Activated CD4-positive, alpha-beta T cell treated with anti-CD3 and anti-CD28 coated beads for 36 hours (primary cell): ENCODE results near the gene IGSF21. TPM values are rescaled to one million over a fixed set of nuclear protein-coding genes. Genes with fewer than 3 reads are reported as not detected.

Experiments
- ATAC-seq: fragments of 200-7000 bp; cut with Tn5 transposase; one replicate; pipeline ENCODE4 v1.10.0; 2021; ENCODE audit warnings: mild to moderate bottlenecking, moderate library complexity
- CTCF ChIA-PET: fragments of 350-600 bp; sonication (Branson Sonifier 250); formaldehyde crosslinking; loops from one replicate; lab custom pipeline; 2021; ENCODE audit warnings: antibody characterized with exemption; lab: Charles Lee
- POLR2A ChIA-PET: fragments of 350-600 bp; sonication (Branson Sonifier 250); formaldehyde crosslinking; loops from one replicate; lab custom pipeline; 2021; ENCODE audit warnings: antibody characterized with exemption, inconsistent platforms; lab: Charles Lee
- DNase-seq: peaks from one replicate; pipeline ENCODE4 v3.0.0-alpha.2; 2020
- H3K27ac Mint-ChIP-seq: one replicate; pipeline ENCODE4 v1.8.0; 2021; ENCODE audit warnings: mixed read lengths
- H3K27me3 Mint-ChIP-seq: one replicate; pipeline ENCODE4 v1.8.0; 2021; ENCODE audit warnings: mixed read lengths
- H3K36me3 Mint-ChIP-seq: one replicate; pipeline ENCODE4 v1.8.0; 2021; ENCODE audit warnings: low read depth, mixed read lengths
- H3K4me1 Mint-ChIP-seq: one replicate; pipeline ENCODE4 v1.8.0; 2021; ENCODE audit warnings: mixed read lengths
- H3K4me3 Mint-ChIP-seq: one replicate; pipeline ENCODE4 v1.8.0; 2021; ENCODE audit warnings: mild to moderate bottlenecking, moderate library complexity, mixed read lengths
- H3K9me3 Mint-ChIP-seq: one replicate; pipeline ENCODE4 v1.8.0; 2021; ENCODE audit warnings: low read depth, mixed read lengths
- intact Hi-C, 2 experiments: fragments of 100-400 bp; cut with DNase I in 1 of 2; cut with micrococcal nuclease in 1 of 2; formaldehyde crosslinking; loops; one replicate each; pipeline versions ENCODE4 v1.14.2 to v1.15.1; 2022 to 2024; cut with DNase I, micrococcal nuclease
- total RNA-seq, 2 experiments: library from RNA; stranded (reverse); gene quantifications; one replicate each; pipeline ENCODE4 v1.2.3, GENCODE V29; 2021

Gene IGSF21
- total RNA-seq, 2 experiments from 2014 or later = not detected

DNA sequence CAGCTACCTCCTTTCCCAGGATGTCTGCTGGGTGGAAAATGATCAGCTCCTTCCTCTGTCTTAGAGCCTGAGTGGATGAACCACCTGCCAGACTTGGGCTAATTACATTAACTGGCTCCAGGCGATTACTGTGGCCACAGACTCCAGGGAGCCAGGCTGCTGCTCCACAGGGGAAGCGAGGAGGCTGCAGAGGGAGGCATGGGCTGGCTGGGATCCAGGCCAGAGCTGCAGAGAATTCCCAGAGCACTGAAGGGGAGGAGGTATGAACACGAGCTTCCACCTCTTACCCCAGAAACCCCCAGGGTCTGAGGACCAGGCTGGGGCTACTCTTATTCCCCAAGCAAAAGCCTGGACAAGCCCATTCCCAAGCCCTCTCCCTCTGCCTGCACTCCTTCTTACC lies 237.2 kb downstream of the IGSF21 start:
- CTCF ChIA-PET = no interaction called here
- no peaks in the 10 kb centered on the region for H3K9me3 Mint-ChIP-seq
- intact Hi-C loops = no loop called here
- no peaks in the 10 kb centered on the region for H3K36me3 Mint-ChIP-seq
- H3K4me1 Mint-ChIP-seq = no peaks in the 10 kb centered on the region
- DNase-seq (no peak), ATAC-seq (no peak)
- H3K27me3 Mint-ChIP-seq = peaks cover 11% of the 10 kb centered on the region
- POLR2A ChIA-PET = no interaction called here
- H3K4me3 Mint-ChIP-seq = no peak overlapping the region
- no peak overlapping the region for H3K27ac Mint-ChIP-seq

DNA sequence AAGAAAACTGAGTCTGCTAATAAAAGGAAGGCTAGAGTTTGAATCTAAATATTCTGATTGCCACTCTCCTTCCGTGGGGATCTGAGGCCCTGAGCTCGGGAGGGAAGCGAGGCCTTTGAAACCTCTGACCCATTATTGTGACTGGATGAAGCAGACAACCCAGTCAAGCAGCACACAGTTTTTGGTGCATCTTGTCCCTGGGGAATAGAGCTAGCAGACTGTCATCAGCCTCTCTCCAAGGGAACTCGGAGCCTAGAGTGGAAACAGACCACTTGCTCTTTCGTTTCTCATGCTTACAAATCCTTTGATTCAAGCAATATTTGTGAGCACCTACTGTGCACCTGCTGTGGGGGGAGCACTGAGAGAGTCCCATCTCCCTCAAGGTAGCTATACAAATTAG lies 240.0 kb downstream of the IGSF21 start:
- Mint-ChIP-seq H3K4me3 (no peak overlapping the region), H3K27me3 (peaks cover 10% of the 10 kb centered on the region), H3K4me1 (no peaks in the 10 kb centered on the region), H3K36me3 (no peaks in the 10 kb centered on the region), H3K27ac (no peak overlapping the region), H3K9me3 (no peaks in the 10 kb centered on the region)
- intact Hi-C loops = no loop called here
- DNase-seq = no peak
- POLR2A ChIA-PET = no interaction called here
- CTCF ChIA-PET = interaction anchor here (0.6 to 0.9 kb wide), 3 partner anchors 67 to 120 kb away, joined by 3 read pairs; no protein-coding TSS in a partner anchor
- ATAC-seq = no peak

DNA sequence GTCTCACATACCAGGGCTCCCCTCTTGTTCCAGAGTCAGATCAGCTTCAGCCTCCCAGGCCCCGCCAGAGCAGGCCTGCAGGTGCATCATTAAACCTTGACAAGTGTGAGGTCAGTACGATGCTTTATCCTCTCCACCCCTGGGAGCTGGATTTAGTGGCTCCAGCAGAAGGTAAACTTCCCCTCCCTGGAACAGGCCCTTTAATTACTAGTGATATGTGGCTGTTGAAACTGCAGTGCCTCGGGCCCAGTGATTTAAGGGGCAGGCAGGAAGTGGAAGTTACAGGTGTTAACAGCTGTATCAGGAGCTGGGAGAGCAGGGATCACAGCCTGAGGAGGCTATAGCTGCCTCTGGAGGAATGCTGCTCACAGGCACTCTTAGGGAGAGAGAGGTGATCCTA lies 240.8 kb downstream of the IGSF21 start:
- Mint-ChIP-seq H3K27me3 (peaks cover 11% of the 10 kb centered on the region), H3K9me3 (no peaks in the 10 kb centered on the region), H3K4me3 (no peak overlapping the region), H3K4me1 (no peaks in the 10 kb centered on the region), H3K36me3 (no peaks in the 10 kb centered on the region), H3K27ac (no peak overlapping the region)
- ChIA-PET CTCF (interaction anchor here (0.6 to 1.1 kb wide), 2 partner anchors 11 to 119 kb away, joined by 3 read pairs; no protein-coding TSS in a partner anchor), POLR2A (no interaction called here)
- no peak for DNase-seq
- ATAC-seq = no peak
- intact Hi-C loops = no loop called here

DNA sequence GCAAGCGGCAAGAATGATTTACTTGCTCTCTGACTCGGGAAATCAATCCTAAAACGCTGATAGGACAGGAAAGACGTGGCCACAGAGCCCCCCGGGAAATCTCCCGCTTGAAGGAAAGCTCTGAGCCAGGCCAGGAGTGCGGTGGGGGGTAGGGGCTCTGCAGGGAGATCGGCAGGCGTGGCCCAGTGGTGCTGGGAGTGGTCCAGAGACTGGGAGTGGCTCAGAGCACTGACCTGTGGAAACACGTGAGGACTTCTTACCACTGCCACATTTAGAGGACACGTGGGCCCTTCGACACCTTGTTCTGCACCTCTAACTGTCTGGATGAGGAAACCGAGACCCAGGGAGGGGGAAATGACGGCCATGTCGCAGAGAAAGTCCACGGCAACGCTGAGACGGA lies 243.1 kb downstream of the IGSF21 start:
- H3K36me3 Mint-ChIP-seq = no peaks in the 10 kb centered on the region
- ChIA-PET POLR2A (no interaction called here), CTCF (interaction anchor here (0.6 kb wide), 1 partner anchor 837 kb away, joined by 3 read pairs; no protein-coding TSS in a partner anchor)
- no peaks in the 10 kb centered on the region for H3K9me3 Mint-ChIP-seq
- no peak overlapping the region for H3K4me3 Mint-ChIP-seq
- intact Hi-C loops = no loop called here
- DNase-seq = no peak
- peaks cover 26% of the 10 kb centered on the region for H3K27me3 Mint-ChIP-seq
- no peaks in the 10 kb centered on the region for H3K4me1 Mint-ChIP-seq
- H3K27ac Mint-ChIP-seq = no peak overlapping the region
- ATAC-seq = no peak

DNA sequence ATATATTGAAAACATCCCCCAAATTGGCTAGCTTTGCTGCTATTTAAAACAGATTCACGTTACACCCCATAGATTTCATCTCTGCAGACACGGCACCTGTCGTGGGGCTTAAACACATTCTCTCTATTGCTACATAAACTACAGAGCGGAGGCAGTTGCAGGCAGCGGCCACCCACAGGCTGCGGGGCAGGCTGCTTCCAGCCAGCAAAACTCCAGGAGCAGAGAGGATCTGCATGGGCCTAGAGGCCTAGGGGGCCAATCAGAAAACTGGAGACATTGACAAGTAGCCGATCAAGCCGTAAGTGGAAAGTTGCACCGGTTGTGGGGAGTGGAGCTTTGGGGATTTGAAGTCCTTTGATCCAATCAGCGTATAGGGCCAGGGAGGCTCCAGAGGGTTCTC lies 244.1 kb downstream of the IGSF21 start:
- H3K4me1 Mint-ChIP-seq = no peaks in the 10 kb centered on the region
- no peaks in the 10 kb centered on the region for H3K9me3 Mint-ChIP-seq
- no peaks in the 10 kb centered on the region for H3K36me3 Mint-ChIP-seq
- H3K27me3 Mint-ChIP-seq = peaks cover 30% of the 10 kb centered on the region
- CTCF ChIA-PET = no interaction called here
- DNase-seq = no peak
- intact Hi-C loops = no loop called here
- H3K27ac Mint-ChIP-seq = no peak overlapping the region
- H3K4me3 Mint-ChIP-seq = no peak overlapping the region
- POLR2A ChIA-PET = no interaction called here
- no peak for ATAC-seq

DNA sequence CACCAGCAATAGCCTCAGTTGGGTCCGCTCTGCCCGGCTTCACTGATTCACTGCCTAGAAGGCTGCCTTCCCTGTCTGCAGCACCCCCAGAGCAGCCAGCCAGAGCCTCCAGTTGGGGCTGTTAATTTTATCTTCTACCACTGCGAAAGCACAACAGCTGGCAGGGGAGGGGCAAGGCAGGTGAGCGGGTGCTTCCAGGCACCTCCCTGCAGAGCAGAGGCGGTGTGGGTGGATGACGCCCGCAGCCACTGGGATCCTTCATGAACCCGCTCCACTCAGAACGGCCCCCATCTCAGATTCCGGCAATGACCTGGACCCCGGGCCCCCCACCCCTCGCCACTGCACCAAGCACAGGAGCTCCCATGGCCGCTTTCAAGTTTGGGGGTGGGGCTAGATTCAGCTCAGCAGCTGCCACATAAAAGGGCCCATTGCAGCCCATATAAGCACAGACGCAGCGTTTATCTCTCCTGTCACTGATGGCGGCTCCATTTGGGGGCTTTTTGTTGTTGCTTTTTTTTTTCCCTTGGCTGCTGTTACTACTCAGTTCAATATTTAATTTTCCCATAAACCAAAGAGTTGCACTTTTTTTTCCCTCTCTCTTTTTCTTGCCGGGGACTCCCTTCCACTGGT lies 245.2 kb downstream of the IGSF21 start:
- Mint-ChIP-seq H3K9me3 (no peaks in the 10 kb centered on the region), H3K27me3 (peaks cover 36% of the 10 kb centered on the region), H3K4me3 (no peak overlapping the region), H3K27ac (no peak overlapping the region), H3K4me1 (no peaks in the 10 kb centered on the region), H3K36me3 (no peaks in the 10 kb centered on the region)
- ATAC-seq (no peak), DNase-seq (no peak)
- POLR2A ChIA-PET = no interaction called here
- CTCF ChIA-PET = no interaction called here
- intact Hi-C loops = no loop called here

DNA sequence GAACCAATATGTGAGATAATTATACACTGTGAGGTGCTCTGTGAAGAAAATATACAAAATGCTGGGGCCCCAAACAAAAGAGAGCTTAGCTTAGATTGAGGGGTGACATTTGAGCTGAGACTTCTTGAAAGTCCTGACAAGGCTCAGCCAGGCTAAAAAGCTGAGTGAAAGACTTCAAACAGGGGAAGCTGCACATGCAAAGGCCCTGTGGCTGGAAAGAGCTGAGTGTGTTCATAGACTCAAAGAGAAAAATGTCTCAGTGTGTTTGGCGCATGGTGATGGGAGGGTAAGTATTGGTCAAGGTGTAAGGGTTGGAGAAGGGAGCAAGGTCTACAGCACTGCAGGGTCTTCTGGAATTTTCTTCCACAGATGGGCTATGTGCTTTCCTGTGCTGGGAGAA lies 245.9 kb downstream of the IGSF21 start:
- intact Hi-C loops = no loop called here
- Mint-ChIP-seq H3K27ac (no peak overlapping the region), H3K27me3 (peaks cover 38% of the 10 kb centered on the region), H3K9me3 (no peaks in the 10 kb centered on the region), H3K36me3 (no peaks in the 10 kb centered on the region), H3K4me1 (no peaks in the 10 kb centered on the region), H3K4me3 (no peak overlapping the region)
- no peak for DNase-seq
- CTCF ChIA-PET = no interaction called here
- POLR2A ChIA-PET = no interaction called here
- ATAC-seq = no peak

DNA sequence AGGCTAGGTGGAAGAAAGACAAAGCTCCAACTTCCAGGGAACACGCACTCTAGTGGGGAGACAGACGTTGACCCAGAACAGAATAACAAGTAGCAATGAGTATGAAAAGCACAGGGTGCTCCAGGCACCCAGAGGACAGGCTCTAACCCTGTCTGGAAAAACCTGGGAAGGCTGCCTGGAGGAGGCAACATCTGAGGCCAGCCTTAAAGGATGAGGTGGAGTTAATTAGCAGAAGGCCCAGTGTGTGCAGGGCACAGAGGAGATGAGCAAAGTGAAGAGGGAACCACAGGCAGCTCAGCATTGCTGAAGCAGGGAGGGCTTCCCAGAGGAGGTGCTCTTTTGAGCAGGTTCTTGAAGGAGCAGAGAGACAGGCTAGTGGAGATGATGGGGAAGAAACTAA lies 246.4 kb downstream of the IGSF21 start:
- Mint-ChIP-seq H3K9me3 (no peaks in the 10 kb centered on the region), H3K27ac (no peak overlapping the region), H3K27me3 (peaks cover 38% of the 10 kb centered on the region), H3K36me3 (no peaks in the 10 kb centered on the region), H3K4me1 (no peaks in the 10 kb centered on the region), H3K4me3 (no peak overlapping the region)
- intact Hi-C loops = no loop called here
- POLR2A ChIA-PET = no interaction called here
- CTCF ChIA-PET = no interaction called here
- ATAC-seq = no peak
- DNase-seq = no peak

DNA sequence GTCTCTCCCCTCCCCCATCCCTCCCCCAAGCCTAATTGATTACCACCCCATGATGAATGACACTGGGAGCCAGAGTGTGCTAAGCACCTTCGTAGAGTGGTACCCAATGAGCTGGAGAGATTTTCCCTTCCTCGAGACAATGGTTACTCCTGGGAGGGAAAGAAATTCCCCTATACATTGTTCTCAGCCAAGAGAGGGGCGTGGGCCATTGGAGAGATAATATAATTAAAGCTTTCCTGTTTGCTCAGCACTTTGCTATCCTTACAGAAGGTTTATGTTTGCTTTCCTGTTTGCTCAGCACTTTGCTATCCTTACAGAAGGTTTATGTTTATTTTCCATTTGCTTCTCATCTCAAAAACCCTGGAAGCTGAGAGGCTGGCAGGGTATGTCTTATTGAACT lies 247.0 kb downstream of the IGSF21 start:
- no peaks in the 10 kb centered on the region for H3K36me3 Mint-ChIP-seq
- H3K9me3 Mint-ChIP-seq = no peaks in the 10 kb centered on the region
- H3K4me1 Mint-ChIP-seq = no peaks in the 10 kb centered on the region
- H3K27ac Mint-ChIP-seq = no peak overlapping the region
- intact Hi-C loops = no loop called here
- DNase-seq (no peak), ATAC-seq (no peak)
- ChIA-PET POLR2A (no interaction called here), CTCF (no interaction called here)
- H3K27me3 Mint-ChIP-seq = peaks cover 33% of the 10 kb centered on the region
- H3K4me3 Mint-ChIP-seq = no peak overlapping the region

DNA sequence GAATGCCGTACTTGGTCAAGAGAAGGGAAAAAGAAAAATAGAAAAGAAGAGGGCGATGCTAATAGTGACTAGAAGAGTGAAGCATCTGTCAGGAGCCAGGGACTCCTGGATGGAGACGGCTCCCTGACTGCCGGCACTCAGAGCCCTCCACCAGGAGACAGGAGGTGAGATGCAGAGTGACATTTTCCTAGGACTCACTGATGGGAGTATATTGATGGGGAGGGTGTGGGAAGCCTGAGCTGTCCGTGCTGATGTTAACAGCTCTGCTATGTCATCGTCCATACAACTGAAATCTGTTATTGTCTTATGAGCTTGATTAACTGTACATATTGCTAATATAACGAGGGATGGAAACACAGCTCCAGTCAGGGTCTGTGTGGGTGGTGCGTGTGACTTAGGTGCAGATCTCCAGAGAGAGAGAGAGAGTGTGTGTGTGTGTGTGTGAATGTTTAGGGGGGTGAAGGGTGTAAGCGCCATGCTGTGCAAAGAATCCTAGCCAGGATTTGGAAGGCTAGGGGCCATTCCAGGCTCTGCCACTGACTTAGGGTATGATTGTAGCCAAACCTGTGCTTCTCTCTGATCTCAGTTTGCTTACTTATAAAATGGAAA lies 250.1 kb downstream of the IGSF21 start:
- Mint-ChIP-seq H3K4me1 (no peaks in the 10 kb centered on the region), H3K27ac (no peak overlapping the region), H3K9me3 (no peaks in the 10 kb centered on the region), H3K36me3 (no peaks in the 10 kb centered on the region), H3K4me3 (no peak overlapping the region), H3K27me3 (peaks cover 38% of the 10 kb centered on the region)
- DNase-seq (no peak), ATAC-seq (no peak)
- POLR2A ChIA-PET = no interaction called here
- intact Hi-C loops = no loop called here
- CTCF ChIA-PET = no interaction called here

DNA sequence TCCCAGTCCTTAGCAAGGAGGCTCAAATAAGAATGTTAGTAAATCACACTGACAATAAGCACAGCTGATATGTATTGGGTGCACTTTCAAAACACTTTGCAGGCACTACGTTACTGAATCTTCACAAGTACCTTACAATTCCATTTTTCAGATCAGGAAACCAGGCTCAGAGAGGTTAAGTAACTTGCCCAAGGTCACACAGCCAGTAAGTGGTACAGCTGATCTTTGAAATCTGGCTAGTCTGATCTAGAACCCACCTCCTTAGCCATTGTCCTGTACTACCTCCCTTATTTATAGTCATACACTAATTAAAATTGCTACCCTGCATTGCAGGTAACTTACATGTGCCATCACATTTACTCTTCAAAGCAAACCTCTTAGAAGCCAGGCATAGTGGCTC lies 251.0 kb downstream of the IGSF21 start:
- CTCF ChIA-PET = no interaction called here
- Mint-ChIP-seq H3K36me3 (no peaks in the 10 kb centered on the region), H3K9me3 (no peaks in the 10 kb centered on the region), H3K4me1 (no peaks in the 10 kb centered on the region), H3K27me3 (peaks cover 34% of the 10 kb centered on the region), H3K4me3 (no peak overlapping the region), H3K27ac (no peak overlapping the region)
- POLR2A ChIA-PET = no interaction called here
- ATAC-seq (no peak), DNase-seq (no peak)
- intact Hi-C loops = no loop called here

DNA sequence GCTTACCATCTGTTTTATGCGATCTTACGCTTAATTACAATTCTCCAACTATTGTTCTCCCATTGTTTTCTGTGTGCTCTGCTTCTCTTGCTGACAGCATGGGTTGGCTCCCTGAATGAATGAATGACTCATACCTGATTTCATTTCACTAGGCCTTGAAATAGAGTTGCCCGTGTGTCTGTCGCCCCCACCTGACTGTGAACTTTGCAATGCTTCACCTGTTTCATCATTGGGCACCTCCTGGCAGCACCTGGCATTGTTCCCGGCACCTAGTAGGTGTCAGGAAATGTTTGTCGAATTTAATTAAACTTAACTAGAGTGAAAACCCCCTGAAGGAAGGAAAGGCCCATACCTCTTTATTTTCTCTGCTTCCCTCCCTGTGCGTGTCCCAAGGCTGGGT lies 252.7 kb downstream of the IGSF21 start:
- H3K27me3 Mint-ChIP-seq = peaks cover 22% of the 10 kb centered on the region
- DNase-seq (no peak), ATAC-seq (no peak)
- no peak overlapping the region for H3K4me3 Mint-ChIP-seq
- H3K36me3 Mint-ChIP-seq = no peaks in the 10 kb centered on the region
- H3K27ac Mint-ChIP-seq = no peak overlapping the region
- intact Hi-C loops = no loop called here
- ChIA-PET CTCF (no interaction called here), POLR2A (no interaction called here)
- H3K4me1 Mint-ChIP-seq = no peaks in the 10 kb centered on the region
- H3K9me3 Mint-ChIP-seq = no peaks in the 10 kb centered on the region
